SK-N-MC (cell line): Measurements from ENCODE around the gene SIRT1.

ENCODE experiments used
- DNase-seq: peaks from one replicate; pipeline ENCODE4 v3.0.0-alpha.2; 2011; ENCODE audit warnings: low read depth, low spot score
- H3K27ac ChIP-seq: fragments of 200-600 bp; sonication (generic); 2 replicates; pipeline ENCODE4 v1.5.1; 2016; ENCODE audit warnings: mixed run types
- H3K36me3 ChIP-seq: fragments of 200-600 bp; sonication (generic); 2 replicates; pipeline ENCODE4 v1.6.1; 2017; ENCODE audit warnings: antibody characterized with exemption, low read length, mixed read lengths; ENCODE audit not compliant: insufficient read depth
- H3K4me3 ChIP-seq: fragments of 200-600 bp; sonication (generic); 2 replicates; pipeline ENCODE4 v1.5.1; 2016
- H3K9ac ChIP-seq: fragments of 200-600 bp; sonication (generic); 2 replicates; pipeline ENCODE4 v1.8.0; 2017; ENCODE audit warnings: mixed run types, mixed read lengths; ENCODE audit not compliant: insufficient read length
- H3K9me3 ChIP-seq: fragments of 200-600 bp; sonication (generic); 2 replicates; pipeline ENCODE4 v1.6.1; 2017; ENCODE audit warnings: low read depth, mild to moderate bottlenecking, antibody characterized with exemption, low read length, moderate library complexity, mixed read lengths
- EZH2 ChIP-seq: fragments of 200-600 bp; sonication (generic); IDR thresholded peaks from one replicate; pipeline ENCODE4 v1.6.1; 2017; ENCODE audit warnings: antibody characterized with exemption
- FOXP2 ChIP-seq: optimal IDR thresholded peaks from 2 replicates; pipeline ENCODE3; 2011; ENCODE audit warnings: mild to moderate bottlenecking, moderate library complexity; ENCODE audit not compliant: insufficient read depth; ENCODE audit errors: extremely low read length, control extremely low read depth
- POLR2AphosphoS5 ChIP-seq: IDR thresholded peaks from 2 replicates; pipeline ENCODE4 v1.6.1; 2012; ENCODE audit warnings: mild to moderate bottlenecking, low read depth, low read length, borderline replicate concordance

SIRT1 gene

DNA sequence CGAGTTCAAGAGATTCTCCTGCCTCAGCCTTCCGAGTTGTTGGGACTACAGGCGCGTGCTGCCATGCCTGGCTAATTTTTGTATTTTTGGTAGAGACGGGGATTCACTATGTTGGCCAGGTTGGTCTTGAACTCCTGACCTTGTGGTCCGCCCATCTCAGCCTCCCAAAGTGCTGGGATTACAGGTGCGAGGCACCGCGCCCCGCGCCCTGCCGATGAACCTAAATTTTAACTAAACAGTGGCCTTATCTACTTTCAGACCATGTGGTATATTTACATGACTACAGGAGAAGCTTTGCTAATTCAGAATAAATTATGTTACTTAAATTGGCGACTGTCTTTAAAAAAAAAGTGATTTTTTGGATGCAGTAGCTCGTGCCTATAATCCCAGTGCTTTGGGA is 9.2 kb downstream of the SIRT1 start:
- DNase-seq = no peak
- Histone ChIP-seq H3K9ac (no peak overlapping the region), H3K4me3 (no peak overlapping the region), H3K36me3 (peaks cover 72% of the 10 kb centered on the region), H3K9me3 (no peaks in the 10 kb centered on the region), H3K27ac (no peak overlapping the region)
- TF ChIP-seq EZH2 (no peak), POLR2AphosphoS5 (no peak), FOXP2 (no peak)

DNA sequence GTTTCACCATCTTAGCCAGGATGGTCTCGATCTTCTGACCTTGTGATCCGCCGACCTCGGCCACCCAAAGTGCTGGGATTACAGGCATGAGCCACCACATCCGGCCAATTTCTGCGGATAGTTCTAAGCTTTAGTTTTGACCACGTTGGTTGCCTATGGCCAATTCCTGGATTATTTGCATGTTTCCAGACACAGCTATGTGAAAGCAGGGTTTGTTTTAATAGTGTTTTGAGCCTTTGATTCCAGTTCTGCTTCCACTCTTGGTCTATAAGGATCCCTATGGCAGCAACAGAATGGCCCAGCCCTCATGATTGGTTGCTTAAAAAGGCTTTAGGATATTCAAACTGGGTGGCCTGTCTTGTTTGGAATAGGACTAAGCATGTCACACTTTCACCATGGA is 19.1 kb downstream of the SIRT1 start:
- DNase-seq = no peak
- no peaks in the 10 kb centered on the region for H3K9me3 ChIP-seq
- TF ChIP-seq POLR2AphosphoS5 (no peak), EZH2 (no peak), FOXP2 (no peak)
- H3K36me3 ChIP-seq = peaks cover 58% of the 10 kb centered on the region
- no peak overlapping the region for H3K9ac ChIP-seq
- no peak overlapping the region for H3K4me3 ChIP-seq
- H3K27ac ChIP-seq = no peak overlapping the region

DNA sequence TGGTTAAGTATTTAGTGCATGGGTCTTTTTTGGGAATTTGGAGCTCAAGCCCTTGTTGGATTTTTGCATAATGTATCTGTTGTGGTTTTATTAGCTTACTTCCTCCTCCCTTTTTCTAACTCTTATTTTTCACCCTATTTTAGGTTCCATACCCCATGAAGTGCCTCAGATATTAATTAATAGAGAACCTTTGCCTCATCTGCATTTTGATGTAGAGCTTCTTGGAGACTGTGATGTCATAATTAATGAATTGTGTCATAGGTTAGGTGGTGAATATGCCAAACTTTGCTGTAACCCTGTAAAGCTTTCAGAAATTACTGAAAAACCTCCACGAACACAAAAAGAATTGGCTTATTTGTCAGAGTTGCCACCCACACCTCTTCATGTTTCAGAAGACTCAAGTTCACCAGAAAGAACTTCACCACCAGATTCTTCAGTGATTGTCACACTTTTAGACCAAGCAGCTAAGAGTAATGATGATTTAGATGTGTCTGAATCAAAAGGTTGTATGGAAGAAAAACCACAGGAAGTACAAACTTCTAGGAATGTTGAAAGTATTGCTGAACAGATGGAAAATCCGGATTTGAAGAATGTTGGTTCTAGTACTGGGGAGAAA is 28.0 kb downstream of the SIRT1 start:
- H3K9ac ChIP-seq = no peak overlapping the region
- no peaks in the 10 kb centered on the region for H3K9me3 ChIP-seq
- peaks cover 72% of the 10 kb centered on the region for H3K36me3 ChIP-seq
- no peak overlapping the region for H3K4me3 ChIP-seq
- no peak for DNase-seq
- TF ChIP-seq FOXP2 (no peak), POLR2AphosphoS5 (no peak)
- H3K27ac ChIP-seq = 0 out of 2 replicates have a peak overlapping the region, but pooled peaks have one; percentile 21

DNA sequence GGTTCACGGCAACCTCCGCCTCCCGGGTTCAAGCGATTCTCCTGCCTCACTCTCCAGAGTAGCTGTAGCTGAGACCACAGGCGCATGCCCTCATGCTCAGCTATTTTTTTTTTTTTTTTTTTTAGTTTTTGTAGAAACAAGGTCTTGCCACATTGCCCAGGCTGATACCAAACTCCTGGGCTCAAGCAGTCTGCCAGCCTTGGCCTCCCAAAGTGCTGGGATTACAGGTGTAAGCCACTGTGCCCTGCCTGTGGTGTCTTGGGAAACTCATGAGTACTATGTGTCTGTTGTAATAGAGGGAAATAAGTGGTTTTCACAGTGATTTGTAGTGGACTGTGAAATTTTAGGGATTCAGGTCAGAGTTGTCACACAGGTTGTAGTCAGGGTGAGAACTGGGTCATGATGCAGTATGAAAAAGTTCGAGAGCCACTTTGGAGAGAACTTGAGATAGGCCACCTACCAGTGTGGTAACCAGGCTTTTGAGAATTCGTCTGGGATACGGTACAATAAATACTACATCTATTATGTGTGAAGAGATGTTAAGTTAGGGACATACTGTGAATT is 30.4 kb downstream of the SIRT1 start:
- no peak overlapping the region for H3K4me3 ChIP-seq
- H3K27ac ChIP-seq = no peak overlapping the region
- TF ChIP-seq FOXP2 (no peak), POLR2AphosphoS5 (no peak), EZH2 (no peak)
- no peak overlapping the region for H3K9ac ChIP-seq
- H3K9me3 ChIP-seq = no peaks in the 10 kb centered on the region
- no peak for DNase-seq
- peaks cover 51% of the 10 kb centered on the region for H3K36me3 ChIP-seq

DNA sequence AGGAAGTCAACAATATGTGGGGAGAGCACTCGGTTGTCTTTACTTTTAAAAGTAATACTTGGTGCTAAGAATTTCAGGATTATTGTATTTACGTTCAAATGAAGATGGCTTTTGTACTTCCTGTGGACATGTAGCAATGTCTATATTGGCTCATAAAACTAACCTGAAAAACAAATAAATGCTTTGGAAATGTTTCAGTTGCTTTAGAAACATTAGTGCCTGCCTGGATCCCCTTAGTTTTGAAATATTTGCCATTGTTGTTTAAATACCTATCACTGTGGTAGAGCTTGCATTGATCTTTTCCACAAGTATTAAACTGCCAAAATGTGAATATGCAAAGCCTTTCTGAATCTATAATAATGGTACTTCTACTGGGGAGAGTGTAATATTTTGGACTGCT is 32.7 kb downstream of the SIRT1 start:
- Histone ChIP-seq H3K9me3 (no peaks in the 10 kb centered on the region), H3K27ac (peak overlapping the region; percentile 87), H3K9ac (no peak overlapping the region), H3K36me3 (peaks cover 35% of the 10 kb centered on the region), H3K4me3 (no peak overlapping the region)
- DNase-seq = no peak
- TF ChIP-seq POLR2AphosphoS5 (no peak), FOXP2 (no peak), EZH2 (no peak)

DNA sequence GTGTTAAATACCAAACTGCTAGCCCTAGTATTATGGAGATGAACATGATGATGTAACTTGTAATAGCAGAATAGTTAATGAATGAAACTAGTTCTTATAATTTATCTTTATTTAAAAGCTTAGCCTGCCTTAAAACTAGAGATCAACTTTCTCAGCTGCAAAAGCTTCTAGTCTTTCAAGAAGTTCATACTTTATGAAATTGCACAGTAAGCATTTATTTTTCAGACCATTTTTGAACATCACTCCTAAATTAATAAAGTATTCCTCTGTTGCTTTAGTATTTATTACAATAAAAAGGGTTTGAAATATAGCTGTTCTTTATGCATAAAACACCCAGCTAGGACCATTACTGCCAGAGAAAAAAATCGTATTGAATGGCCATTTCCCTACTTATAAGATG is 33.2 kb downstream of the SIRT1 start:
- no peaks in the 10 kb centered on the region for H3K9me3 ChIP-seq
- H3K27ac ChIP-seq = peak overlapping the region; percentile 87
- no peak overlapping the region for H3K4me3 ChIP-seq
- H3K36me3 ChIP-seq = peaks cover 30% of the 10 kb centered on the region
- H3K9ac ChIP-seq = no peak overlapping the region
- TF ChIP-seq FOXP2 (no peak), POLR2AphosphoS5 (no peak), EZH2 (no peak)
- DNase-seq = no peak

DNA sequence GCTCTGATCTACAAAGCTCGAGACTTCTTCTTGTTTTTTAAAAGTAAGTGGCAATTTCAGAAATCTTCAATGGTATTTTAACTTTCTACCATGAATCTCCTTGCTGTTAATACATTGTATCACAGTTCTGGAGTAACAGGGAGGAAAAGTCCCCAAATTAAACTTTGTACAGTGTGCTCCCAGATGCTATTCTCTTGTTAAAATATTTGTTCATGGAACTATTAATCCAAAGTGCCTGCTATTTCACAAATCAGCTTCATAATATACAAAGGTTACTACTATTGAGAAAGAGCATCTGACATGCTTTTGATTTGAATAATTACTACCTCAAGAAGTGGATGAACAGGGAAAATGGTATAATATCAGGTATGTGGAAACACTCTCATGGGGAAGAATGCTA is 36.6 kb downstream of the SIRT1 start:
- Histone ChIP-seq H3K9me3 (no peaks in the 10 kb centered on the region), H3K36me3 (peaks cover 18% of the 10 kb centered on the region), H3K4me3 (no peak overlapping the region), H3K27ac (no peak overlapping the region), H3K9ac (no peak overlapping the region)
- no peak for DNase-seq
- no peak for TF ChIP-seq EZH2
- no peak for TF ChIP-seq FOXP2
- TF ChIP-seq POLR2AphosphoS5 = no peak

DNA sequence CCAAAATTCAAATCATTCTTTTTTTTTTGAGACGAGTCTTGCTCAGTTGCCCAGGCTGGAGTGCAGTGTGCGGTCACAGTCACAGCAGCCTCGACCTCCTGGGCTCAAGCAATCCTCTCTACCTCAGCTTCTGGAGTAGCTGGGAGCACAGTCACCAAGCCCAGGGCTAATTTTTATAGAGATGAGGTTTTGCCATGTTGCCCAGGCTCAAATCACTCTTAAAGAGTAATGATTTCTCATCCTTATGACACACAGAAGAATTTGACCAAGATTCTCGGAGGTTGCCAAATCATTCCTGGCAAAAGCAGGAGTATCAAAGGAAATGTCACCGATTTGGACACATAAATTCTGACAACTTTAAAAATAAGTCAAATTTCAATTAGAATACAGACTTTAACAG is 39.1 kb downstream of the SIRT1 start:
- Histone ChIP-seq H3K9me3 (no peaks in the 10 kb centered on the region), H3K4me3 (no peak overlapping the region), H3K27ac (no peak overlapping the region), H3K9ac (no peak overlapping the region), H3K36me3 (peaks cover 18% of the 10 kb centered on the region)
- no peak for DNase-seq
- TF ChIP-seq EZH2 = no peak
- no peak for TF ChIP-seq POLR2AphosphoS5

DNA sequence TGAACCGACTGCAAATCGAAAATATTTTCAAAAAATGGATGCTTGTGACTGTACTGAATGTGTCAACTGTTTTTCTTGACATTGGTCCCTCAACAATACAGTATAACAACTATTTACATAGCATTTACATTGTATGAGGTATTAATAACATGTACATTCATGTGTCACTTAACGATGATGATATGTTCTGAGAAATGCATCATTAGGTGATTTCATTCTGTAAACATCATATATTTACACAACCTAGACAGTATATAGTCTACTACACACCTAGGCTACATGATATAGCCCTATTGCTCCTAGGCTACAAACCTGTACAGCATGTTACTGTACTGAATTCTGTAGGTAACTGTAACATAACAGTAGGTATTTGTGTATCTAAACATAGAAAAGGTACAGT is 39.7 kb downstream of the SIRT1 start:
- H3K36me3 ChIP-seq = peaks cover 18% of the 10 kb centered on the region
- DNase-seq = no peak
- TF ChIP-seq POLR2AphosphoS5 = no peak
- no peak for TF ChIP-seq FOXP2
- no peak for TF ChIP-seq EZH2

More for the DNA sequence above, 39.7 kb downstream of the SIRT1 start:
- no peak overlapping the region for H3K27ac ChIP-seq
- no peaks in the 10 kb centered on the region for H3K9me3 ChIP-seq
- H3K9ac ChIP-seq = no peak overlapping the region
- no peak overlapping the region for H3K4me3 ChIP-seq
